ENCODE measurements around the gene STARD10.

The STARD10 gene

GRCh38 chr11:72711141-72711540 lies 82.7 kb downstream of the STARD10 start:
- TF ChIP-seq FOXP2 (optimal IDR thresholded peaks at IDR 0.05; ENCODE audit: borderline replicate concordance, extremely low read depth, extremely low read length, insufficient read depth) (no peak), TAF1 (IDR thresholded peaks at IDR 0.05; ENCODE audit: borderline replicate concordance, insufficient read depth, low read length) (no peak), REST (IDR thresholded peaks at IDR 0.05; ENCODE audit: insufficient read depth in 1 of 2, low read depth in 2 of 2, low read length in 2 of 2) (no peak), SIN3A (IDR thresholded peaks at IDR 0.05; ENCODE audit: borderline replicate concordance, insufficient read depth, low read length) (no peak), POLR2AphosphoS5 (IDR thresholded peaks at IDR 0.05; ENCODE audit: low read depth, low read length) (no peak)

- no peak for TF ChIP-seq FOXP2 (optimal IDR thresholded peaks at IDR 0.05; ENCODE audit: borderline replicate concordance, extremely low read depth, extremely low read length, insufficient read depth)
- TF ChIP-seq TAF1 (IDR thresholded peaks at IDR 0.05; ENCODE audit: borderline replicate concordance, insufficient read depth, low read length): no peak
- no peak for TF ChIP-seq SIN3A (IDR thresholded peaks at IDR 0.05; ENCODE audit: borderline replicate concordance, insufficient read depth, low read length)
- no peak for TF ChIP-seq POLR2AphosphoS5 (IDR thresholded peaks at IDR 0.05; ENCODE audit: low read depth, low read length)
- no peak for TF ChIP-seq REST (IDR thresholded peaks at IDR 0.05; ENCODE audit: insufficient read depth in 1 of 2, low read depth in 2 of 2, low read length in 2 of 2)
Measured at GRCh38 chr11:72710278-72710677, 83.6 kb downstream of the STARD10 start.

GRCh38 chr11:72709478-72710238 lies 84.2 kb downstream of the STARD10 start:
- TF ChIP-seq POLR2AphosphoS5 (IDR thresholded peaks at IDR 0.05; ENCODE audit: low read depth, low read length) (no peak), SIN3A (IDR thresholded peaks at IDR 0.05; ENCODE audit: borderline replicate concordance, insufficient read depth, low read length) (no peak), REST (IDR thresholded peaks at IDR 0.05; ENCODE audit: insufficient read depth in 1 of 2, low read depth in 2 of 2, low read length in 2 of 2) (no peak), FOXP2 (optimal IDR thresholded peaks at IDR 0.05; ENCODE audit: borderline replicate concordance, extremely low read depth, extremely low read length, insufficient read depth) (no peak), TAF1 (IDR thresholded peaks at IDR 0.05; ENCODE audit: borderline replicate concordance, insufficient read depth, low read length) (no peak)

- TF ChIP-seq POLR2AphosphoS5 (IDR thresholded peaks at IDR 0.05; ENCODE audit: low read depth, low read length): no peak
- no peak for TF ChIP-seq TAF1 (IDR thresholded peaks at IDR 0.05; ENCODE audit: borderline replicate concordance, insufficient read depth, low read length)
- TF ChIP-seq FOXP2 (optimal IDR thresholded peaks at IDR 0.05; ENCODE audit: borderline replicate concordance, extremely low read depth, extremely low read length, insufficient read depth): no peak
- no peak for TF ChIP-seq REST (IDR thresholded peaks at IDR 0.05; ENCODE audit: insufficient read depth in 1 of 2, low read depth in 2 of 2, low read length in 2 of 2)
- TF ChIP-seq SIN3A (IDR thresholded peaks at IDR 0.05; ENCODE audit: borderline replicate concordance, insufficient read depth, low read length): no peak
Measured at GRCh38 chr11:72707032-72707431, 86.8 kb downstream of the STARD10 start.

Measured in PFSK-1 (cell line).